22Rv1 (cell line): Measurements from ENCODE around the gene GNL3L.
"Not testable (repeated sequence)": the region's sequence is repeated elsewhere in the genome, so short reads cannot be mapped to it uniquely, and the experiment has no call there.

Experiments
- H3K27ac ChIP-seq: fragments of 450-650 bp; 2 replicates; pipeline ENCODE4 v1.5.1; 2017
- ZFX ChIP-seq: fragments of 450-650 bp; IDR thresholded peaks from 2 replicates; pipeline ENCODE4 v1.6.1; 2017; ENCODE audit warnings: antibody characterized with exemption, borderline replicate concordance
- TF ChIP-seq, protein P1 (sequence below): fragments of 450-650 bp; IDR thresholded peaks from 2 replicates; pipeline ENCODE4 v1.5.1; 2017; ENCODE audit warnings: mild to moderate bottlenecking

Gene GNL3L

DNA sequence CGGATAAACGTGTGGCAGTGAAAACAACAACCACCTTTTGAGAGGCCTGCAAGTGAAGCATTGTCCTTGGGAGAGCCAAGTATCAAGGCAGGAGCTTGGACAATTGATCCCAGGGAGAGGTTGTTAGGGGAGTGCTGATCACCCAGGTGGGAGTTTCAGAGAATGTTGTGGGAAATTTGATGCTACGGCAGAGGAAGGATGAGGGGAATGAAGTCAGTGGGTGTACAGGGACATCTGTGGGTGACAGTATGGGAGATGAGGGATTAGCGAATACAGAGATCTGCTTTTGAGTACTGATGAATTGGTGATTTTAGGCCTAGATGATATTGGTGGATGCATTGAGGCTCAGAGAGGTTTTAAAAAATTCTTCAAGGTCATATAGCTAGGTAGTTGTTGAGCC is 4.3 kb downstream of the GNL3L start:
- TF ChIP-seq ZFX: no peak

DNA sequence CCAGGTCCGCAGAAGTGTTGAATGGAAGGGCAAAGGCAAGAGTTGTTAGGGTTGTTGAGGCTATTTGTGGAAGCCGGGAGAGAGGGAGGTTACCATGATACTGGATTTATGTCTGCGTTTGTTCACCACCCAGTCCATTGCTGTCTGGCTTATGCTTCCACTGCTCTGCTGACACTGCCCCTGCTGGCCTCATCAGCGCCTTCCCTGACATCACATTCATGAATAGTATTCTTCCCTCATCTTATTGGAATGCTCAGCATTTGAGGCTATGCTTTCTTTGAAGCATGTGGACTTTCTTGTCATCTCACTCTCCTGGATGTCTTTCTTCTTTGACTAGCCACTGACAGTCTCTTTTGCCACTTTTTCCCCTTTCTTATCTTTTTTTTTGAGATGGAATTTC is 10.3 kb downstream of the GNL3L start:
- no peak overlapping the region for H3K27ac ChIP-seq
- no peak for TF ChIP-seq ZFX
- TF ChIP-seq, protein P1, sequence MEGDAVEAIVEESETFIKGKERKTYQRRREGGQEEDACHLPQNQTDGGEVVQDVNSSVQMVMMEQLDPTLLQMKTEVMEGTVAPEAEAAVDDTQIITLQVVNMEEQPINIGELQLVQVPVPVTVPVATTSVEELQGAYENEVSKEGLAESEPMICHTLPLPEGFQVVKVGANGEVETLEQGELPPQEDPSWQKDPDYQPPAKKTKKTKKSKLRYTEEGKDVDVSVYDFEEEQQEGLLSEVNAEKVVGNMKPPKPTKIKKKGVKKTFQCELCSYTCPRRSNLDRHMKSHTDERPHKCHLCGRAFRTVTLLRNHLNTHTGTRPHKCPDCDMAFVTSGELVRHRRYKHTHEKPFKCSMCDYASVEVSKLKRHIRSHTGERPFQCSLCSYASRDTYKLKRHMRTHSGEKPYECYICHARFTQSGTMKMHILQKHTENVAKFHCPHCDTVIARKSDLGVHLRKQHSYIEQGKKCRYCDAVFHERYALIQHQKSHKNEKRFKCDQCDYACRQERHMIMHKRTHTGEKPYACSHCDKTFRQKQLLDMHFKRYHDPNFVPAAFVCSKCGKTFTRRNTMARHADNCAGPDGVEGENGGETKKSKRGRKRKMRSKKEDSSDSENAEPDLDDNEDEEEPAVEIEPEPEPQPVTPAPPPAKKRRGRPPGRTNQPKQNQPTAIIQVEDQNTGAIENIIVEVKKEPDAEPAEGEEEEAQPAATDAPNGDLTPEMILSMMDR: no peak

More for the DNA sequence above, 4.3 kb downstream of the GNL3L start:
- no peak overlapping the region for H3K27ac ChIP-seq

DNA sequence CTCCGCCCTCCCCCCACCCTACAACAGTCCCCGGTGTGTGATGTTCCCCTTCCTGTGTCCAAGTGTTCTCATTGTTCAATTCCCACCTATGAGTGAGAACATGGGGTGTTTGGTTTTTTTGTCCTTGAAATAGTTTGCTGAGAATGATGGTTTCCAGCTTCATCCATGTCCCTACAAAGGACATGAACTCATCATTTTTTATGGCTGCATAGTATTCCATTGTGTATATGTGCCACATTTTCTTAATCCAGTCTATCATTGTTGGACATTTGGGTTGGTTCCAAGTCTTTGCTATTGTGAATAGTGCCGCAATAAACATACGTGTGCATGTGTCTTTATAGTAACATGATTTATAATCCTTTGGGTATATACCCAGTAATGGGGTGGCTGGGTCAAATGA is 12.2 kb downstream of the GNL3L start:
- not testable (repeated sequence) for H3K27ac ChIP-seq

DNA sequence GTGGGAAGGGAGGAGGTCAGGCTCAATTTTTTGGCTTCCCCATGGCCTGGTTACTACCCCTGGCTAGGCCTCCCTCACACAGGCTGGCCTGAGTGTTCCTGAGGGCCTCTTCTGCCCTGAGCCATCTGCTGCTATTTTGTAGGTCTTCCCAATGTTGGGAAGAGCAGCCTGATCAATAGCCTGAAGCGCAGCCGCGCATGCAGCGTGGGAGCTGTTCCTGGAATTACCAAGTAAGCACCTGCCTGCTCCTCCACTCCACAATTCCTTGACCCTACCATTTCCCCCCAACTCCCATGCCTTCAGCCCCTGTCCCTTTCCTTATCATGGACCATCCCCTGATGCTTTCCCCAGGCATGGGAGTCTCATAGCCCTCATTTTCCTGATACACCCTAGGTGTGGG is 20.8 kb downstream of the GNL3L start:
- TF ChIP-seq, protein P1: no peak
- TF ChIP-seq ZFX: no peak
- no peak overlapping the region for H3K27ac ChIP-seq

DNA sequence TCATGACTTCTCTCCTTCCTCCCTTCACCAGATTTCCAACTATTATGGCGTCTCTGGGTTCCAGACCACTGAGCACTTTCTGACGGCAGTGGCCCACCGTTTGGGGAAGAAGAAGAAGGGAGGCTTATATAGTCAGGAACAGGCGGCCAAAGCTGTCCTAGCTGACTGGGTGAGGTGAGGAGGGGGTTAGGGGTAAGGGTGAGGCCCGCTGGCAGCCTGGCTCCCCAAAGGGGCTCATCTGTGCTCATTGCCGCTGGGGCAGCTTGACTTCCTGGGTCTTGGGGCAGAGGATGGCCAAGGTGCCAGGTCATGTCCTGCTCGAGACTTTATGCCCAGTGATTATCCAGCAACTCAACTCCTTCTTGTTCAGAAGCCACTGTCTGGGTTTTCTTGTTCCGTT is 21.8 kb downstream of the GNL3L start:
- no peak overlapping the region for H3K27ac ChIP-seq
- TF ChIP-seq, protein P1: no peak

DNA sequence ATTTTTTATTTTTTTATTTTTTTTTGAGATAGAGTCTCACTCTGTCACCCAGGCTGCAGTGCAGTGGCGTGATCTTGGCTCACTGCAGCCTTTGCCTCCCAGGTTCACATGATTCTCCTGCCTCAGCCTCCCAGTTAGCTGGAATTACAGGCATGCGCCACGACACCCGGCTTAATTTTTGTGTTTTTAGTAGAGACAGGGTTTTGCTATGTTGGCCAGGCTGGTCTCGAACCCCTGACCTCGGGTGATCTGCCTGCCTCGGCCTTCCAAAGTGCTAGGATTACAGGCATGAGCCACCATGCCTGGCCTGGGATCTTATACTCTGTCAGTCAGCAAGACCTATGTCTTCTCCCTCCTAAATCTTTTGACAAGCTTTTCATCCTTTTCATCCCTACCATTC is 25.0 kb downstream of the GNL3L start:
- not testable (repeated sequence) for H3K27ac ChIP-seq

DNA sequence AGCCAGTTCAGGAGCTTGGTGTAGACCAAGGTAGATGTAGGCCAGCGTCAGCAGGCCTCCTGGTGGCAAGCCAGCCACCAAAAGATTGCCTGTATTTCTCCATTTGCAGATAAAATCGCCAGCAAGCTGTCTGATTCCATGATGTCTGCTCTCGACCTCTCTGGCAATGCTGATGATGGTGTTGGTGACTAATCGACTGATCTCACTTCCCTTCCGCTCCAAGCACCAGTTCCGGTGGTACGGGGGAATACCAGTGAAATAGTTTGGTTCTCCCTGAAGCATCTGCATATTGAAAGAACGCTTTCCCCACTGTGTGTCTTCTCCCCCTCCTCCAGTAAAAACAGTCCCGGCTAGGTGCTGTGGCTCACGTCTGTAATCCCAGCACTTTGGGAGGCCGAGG is 30.4 kb downstream of the GNL3L start:
- TF ChIP-seq, protein P1: no peak
- no peak for TF ChIP-seq ZFX
- H3K27ac ChIP-seq: no peak overlapping the region

DNA sequence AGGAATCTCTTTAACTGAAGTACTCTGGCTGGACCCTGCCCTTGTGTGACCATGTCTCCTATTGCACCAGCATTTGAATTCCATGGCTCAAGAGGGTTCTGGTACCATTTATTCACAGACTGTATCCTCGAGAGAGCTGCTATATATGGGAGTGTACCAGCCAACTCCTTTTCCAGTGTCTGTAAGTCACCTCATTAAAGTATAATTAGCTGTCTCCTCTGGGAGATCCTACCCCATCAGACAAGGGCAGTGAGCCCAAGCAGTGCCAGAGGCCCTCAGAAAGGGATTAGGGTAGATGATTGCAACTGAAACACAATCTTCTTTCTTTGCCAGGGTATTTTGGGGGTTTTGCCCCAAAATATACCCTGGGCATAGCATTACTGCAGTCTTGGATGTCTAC is 31.6 kb downstream of the GNL3L start:
- TF ChIP-seq, protein P1: no peak
- no peak for TF ChIP-seq ZFX
- no peak overlapping the region for H3K27ac ChIP-seq

DNA sequence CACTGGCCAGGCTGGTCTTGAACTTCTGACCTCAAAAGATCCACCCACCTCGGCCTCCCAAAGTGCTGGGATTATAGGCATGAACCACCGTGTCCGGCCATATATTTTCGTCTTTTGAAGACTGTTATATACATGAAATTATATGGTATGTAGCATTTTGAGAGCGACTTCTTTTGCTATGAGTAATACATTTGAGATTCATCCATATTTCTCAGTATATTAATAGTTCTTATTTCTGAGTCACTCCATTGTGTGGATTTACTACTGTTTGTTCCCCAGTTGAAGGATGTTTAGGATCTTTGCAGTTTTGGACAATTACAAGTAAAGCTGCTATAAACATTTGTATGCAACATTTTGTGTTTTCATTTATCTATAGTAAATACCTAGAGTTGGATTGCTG is 34.9 kb downstream of the GNL3L start:
- no peak for TF ChIP-seq ZFX
- TF ChIP-seq, protein P1: no peak
- H3K27ac ChIP-seq: no peak overlapping the region
